Measurements from ENCODE around the gene TRIM50.
"Not testable (repeated sequence)": the region's sequence is repeated elsewhere in the genome, so short reads cannot be mapped to it uniquely, and the experiment has no call there.

DNA sequence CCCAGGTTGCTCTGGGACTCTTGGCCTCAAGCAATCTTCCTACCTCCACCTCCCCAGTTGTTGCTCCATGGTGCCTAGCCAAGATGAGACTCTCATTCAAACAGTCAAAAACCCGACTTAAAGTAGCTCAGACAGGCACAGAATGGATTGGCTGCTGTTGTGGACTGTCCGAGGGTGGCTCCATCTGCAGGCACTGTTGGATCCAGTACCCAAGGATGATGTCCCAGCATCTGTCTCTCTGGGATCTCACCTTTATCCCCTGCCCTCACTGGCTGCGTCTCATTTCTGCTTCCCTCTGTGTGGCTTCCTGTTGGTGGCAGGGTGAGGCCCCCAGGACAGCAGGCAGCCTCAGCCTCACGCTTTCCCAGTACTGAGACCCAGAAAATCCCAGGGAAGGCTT is 48.4 kb upstream of the TRIM50 start:
- TF ChIP-seq, protein P1, sequence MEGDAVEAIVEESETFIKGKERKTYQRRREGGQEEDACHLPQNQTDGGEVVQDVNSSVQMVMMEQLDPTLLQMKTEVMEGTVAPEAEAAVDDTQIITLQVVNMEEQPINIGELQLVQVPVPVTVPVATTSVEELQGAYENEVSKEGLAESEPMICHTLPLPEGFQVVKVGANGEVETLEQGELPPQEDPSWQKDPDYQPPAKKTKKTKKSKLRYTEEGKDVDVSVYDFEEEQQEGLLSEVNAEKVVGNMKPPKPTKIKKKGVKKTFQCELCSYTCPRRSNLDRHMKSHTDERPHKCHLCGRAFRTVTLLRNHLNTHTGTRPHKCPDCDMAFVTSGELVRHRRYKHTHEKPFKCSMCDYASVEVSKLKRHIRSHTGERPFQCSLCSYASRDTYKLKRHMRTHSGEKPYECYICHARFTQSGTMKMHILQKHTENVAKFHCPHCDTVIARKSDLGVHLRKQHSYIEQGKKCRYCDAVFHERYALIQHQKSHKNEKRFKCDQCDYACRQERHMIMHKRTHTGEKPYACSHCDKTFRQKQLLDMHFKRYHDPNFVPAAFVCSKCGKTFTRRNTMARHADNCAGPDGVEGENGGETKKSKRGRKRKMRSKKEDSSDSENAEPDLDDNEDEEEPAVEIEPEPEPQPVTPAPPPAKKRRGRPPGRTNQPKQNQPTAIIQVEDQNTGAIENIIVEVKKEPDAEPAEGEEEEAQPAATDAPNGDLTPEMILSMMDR (IDR thresholded peaks at IDR 0.05; ENCODE audit: poor library complexity, severe bottlenecking), result not testable (repeated sequence)
- TF ChIP-seq EP300 (conservative IDR thresholded peaks at IDR 0.05; ENCODE audit: poor library complexity, severe bottlenecking); RAD21 (conservative IDR thresholded peaks at IDR 0.05); POLR2AphosphoS5 (IDR thresholded peaks at IDR 0.05); EZH2 (IDR thresholded peaks at IDR 0.05; ENCODE audit: borderline replicate concordance, insufficient read depth, low read length, poor library complexity, severe bottlenecking): not testable (repeated sequence)
- TF ChIP-seq, protein P2, sequence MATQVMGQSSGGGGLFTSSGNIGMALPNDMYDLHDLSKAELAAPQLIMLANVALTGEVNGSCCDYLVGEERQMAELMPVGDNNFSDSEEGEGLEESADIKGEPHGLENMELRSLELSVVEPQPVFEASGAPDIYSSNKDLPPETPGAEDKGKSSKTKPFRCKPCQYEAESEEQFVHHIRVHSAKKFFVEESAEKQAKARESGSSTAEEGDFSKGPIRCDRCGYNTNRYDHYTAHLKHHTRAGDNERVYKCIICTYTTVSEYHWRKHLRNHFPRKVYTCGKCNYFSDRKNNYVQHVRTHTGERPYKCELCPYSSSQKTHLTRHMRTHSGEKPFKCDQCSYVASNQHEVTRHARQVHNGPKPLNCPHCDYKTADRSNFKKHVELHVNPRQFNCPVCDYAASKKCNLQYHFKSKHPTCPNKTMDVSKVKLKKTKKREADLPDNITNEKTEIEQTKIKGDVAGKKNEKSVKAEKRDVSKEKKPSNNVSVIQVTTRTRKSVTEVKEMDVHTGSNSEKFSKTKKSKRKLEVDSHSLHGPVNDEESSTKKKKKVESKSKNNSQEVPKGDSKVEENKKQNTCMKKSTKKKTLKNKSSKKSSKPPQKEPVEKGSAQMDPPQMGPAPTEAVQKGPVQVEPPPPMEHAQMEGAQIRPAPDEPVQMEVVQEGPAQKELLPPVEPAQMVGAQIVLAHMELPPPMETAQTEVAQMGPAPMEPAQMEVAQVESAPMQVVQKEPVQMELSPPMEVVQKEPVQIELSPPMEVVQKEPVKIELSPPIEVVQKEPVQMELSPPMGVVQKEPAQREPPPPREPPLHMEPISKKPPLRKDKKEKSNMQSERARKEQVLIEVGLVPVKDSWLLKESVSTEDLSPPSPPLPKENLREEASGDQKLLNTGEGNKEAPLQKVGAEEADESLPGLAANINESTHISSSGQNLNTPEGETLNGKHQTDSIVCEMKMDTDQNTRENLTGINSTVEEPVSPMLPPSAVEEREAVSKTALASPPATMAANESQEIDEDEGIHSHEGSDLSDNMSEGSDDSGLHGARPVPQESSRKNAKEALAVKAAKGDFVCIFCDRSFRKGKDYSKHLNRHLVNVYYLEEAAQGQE (IDR thresholded peaks at IDR 0.05; ENCODE audit: borderline replicate concordance), result not testable (repeated sequence)
